Vagina (tissue), 2 donors: ENCODE results near the gene IL12B. TPM values are rescaled to one million over a fixed set of nuclear protein-coding genes. Genes with fewer than 3 reads are reported as not detected.
"Not testable (repeated sequence)": the region's sequence is repeated elsewhere in the genome, so short reads cannot be mapped to it uniquely, and the experiment has no call there.

Experiments used
- DNase-seq, 2 donors: peaks; one replicate each; pipeline ENCODE4 v3.0.0-alpha.2; 2017; ENCODE audit errors: extremely low spot score in 2 of 2
- H3K27ac ChIP-seq: fragments of 200-600 bp; sonication (generic); one replicate; pipeline ENCODE4 v1.5.1; 2019
- H3K27me3 ChIP-seq: fragments of 200-600 bp; sonication (generic); one replicate; pipeline ENCODE4 v1.5.1; 2019
- H3K36me3 ChIP-seq, 2 donors: fragments of 200-600 bp; sonication (generic); one replicate each; pipeline ENCODE4 v1.5.1; 2017 to 2019
- H3K4me1 ChIP-seq: fragments of 200-600 bp; sonication (generic); one replicate; pipeline ENCODE4 v1.5.1; 2019
- H3K4me3 ChIP-seq, 2 donors: fragments of 200-600 bp; sonication (generic); 1 replicate in 1 of 2; 2 replicates in 1 of 2; pipeline ENCODE4 v1.5.1; 2016 to 2019
- H3K9me3 ChIP-seq: fragments of 200-600 bp; sonication (generic); one replicate; pipeline ENCODE4 v1.5.1; 2019
- POLR2A ChIP-seq, 2 donors: fragments of 450-650 bp; IDR thresholded peaks; one replicate each; pipeline ENCODE4 v1.6.1; 2017; ENCODE audit warnings: antibody characterized with exemption in 2 of 2, mild to moderate bottlenecking in 2 of 2, moderate library complexity in 2 of 2
- POLR2AphosphoS5 ChIP-seq, 2 donors: sonication (generic); formaldehyde crosslinking; IDR thresholded peaks; one replicate each; pipeline ENCODE4 v1.9.0; 2017; ENCODE audit warnings: antibody characterized with exemption in 2 of 2, mild to moderate bottlenecking in 2 of 2, low read depth in 1 of 2; ENCODE audit not compliant: insufficient read depth in 1 of 2
- intact Hi-C: fragments of 100-400 bp; cut with DNase I; formaldehyde crosslinking; loops from one replicate; pipeline ENCODE4 v1.15.1; 2023
- small RNA-seq: library from RNA; depleted of rRNA; stranded (forward); fragments of <200 nt; gene quantifications from one replicate; pipeline ENCODE3, GENCODE V24; 2016
- total RNA-seq: library from RNA; depleted of rRNA; stranded (reverse); fragments of >200 nt; gene quantifications from one replicate; pipeline ENCODE4 v1.2.3, GENCODE V29; 2016
- TF ChIP-seq, protein P1 (sequence below), 3 experiments: fragments of 450-650 bp in 2 of 3; fragments of 200-600 bp in 1 of 3; sonication (generic) in 1 of 3; IDR thresholded peaks; one replicate each; pipeline ENCODE4 v1.5.1; 2017 to 2019; ENCODE audit warnings: antibody characterized with exemption in 3 of 3, mild to moderate bottlenecking in 2 of 3, moderate library complexity in 2 of 3

IL12B gene
- total RNA-seq, 1 donor from 2014 or later: not detected

DNA sequence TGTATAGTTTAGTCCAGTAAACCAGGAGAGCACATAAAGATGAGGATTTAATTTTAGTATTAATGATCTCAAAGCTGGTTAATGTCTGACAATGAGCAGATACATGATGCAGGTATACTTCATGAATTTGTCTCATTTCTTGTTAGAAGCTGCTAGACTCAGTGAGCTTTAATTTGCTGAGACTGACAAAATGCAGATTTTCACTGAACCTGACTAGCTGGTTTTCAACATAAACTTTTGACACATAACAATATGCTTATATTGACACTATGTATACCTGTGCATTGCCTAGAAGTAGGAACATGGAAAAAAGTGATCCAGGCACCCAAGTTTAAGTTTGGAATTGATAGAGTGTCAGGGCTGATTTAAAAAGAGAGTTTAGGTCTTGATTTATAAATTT is 56.4 kb downstream of the IL12B start:
- Histone ChIP-seq H3K9me3 (no peaks in the 10 kb centered on the region), H3K4me1 (no peaks in the 10 kb centered on the region), H3K27ac (no peak overlapping the region), H3K27me3 (no peaks in the 10 kb centered on the region), H3K4me3 (no peak overlapping the region), H3K36me3 (peaks cover 0 to 35% of the 10 kb centered on the region in 2 donors)
- intact Hi-C loops: no loop called here
- TF ChIP-seq, protein P1, sequence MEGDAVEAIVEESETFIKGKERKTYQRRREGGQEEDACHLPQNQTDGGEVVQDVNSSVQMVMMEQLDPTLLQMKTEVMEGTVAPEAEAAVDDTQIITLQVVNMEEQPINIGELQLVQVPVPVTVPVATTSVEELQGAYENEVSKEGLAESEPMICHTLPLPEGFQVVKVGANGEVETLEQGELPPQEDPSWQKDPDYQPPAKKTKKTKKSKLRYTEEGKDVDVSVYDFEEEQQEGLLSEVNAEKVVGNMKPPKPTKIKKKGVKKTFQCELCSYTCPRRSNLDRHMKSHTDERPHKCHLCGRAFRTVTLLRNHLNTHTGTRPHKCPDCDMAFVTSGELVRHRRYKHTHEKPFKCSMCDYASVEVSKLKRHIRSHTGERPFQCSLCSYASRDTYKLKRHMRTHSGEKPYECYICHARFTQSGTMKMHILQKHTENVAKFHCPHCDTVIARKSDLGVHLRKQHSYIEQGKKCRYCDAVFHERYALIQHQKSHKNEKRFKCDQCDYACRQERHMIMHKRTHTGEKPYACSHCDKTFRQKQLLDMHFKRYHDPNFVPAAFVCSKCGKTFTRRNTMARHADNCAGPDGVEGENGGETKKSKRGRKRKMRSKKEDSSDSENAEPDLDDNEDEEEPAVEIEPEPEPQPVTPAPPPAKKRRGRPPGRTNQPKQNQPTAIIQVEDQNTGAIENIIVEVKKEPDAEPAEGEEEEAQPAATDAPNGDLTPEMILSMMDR (IDR thresholded peaks at IDR 0.05): no peak
- TF ChIP-seq POLR2AphosphoS5 (IDR thresholded peaks at IDR 0.05; ENCODE audit: insufficient read depth in 1 of 2, low read depth in 1 of 2) (no peak), POLR2A (IDR thresholded peaks at IDR 0.05) (no peak)
- DNase-seq: no peak

DNA sequence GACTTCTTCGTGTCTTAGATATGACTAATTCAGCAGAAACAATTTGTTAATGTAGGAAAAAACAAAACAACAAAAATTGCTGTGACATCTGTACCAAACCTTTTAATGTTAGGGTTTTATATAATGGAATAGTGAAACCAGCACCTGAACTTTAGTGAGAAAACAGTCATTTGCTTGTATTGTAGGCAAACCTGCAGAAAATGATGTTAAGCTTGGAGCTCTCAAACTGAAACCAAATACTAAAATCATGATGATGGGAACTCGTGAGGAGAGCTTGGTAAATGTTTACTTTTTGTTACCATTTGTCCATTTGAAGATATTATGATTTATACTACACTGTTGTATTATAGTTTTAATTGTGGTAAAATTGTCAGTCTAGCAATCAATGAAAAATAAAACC is 60.6 kb downstream of the IL12B start:
- Histone ChIP-seq H3K27me3 (no peaks in the 10 kb centered on the region), H3K4me1 (peaks cover 6% of the 10 kb centered on the region), H3K9me3 (no peaks in the 10 kb centered on the region), H3K27ac (no peak overlapping the region), H3K4me3 (no peak overlapping the region), H3K36me3 (peaks cover 0 to 20% of the 10 kb centered on the region in 2 donors)
- no peak for DNase-seq
- TF ChIP-seq, protein P1 (IDR thresholded peaks at IDR 0.05): no peak
- no peak for TF ChIP-seq POLR2AphosphoS5 (IDR thresholded peaks at IDR 0.05; ENCODE audit: insufficient read depth in 1 of 2, low read depth in 1 of 2)
- no peak for TF ChIP-seq POLR2A (IDR thresholded peaks at IDR 0.05)
- intact Hi-C loops: no loop called here

DNA sequence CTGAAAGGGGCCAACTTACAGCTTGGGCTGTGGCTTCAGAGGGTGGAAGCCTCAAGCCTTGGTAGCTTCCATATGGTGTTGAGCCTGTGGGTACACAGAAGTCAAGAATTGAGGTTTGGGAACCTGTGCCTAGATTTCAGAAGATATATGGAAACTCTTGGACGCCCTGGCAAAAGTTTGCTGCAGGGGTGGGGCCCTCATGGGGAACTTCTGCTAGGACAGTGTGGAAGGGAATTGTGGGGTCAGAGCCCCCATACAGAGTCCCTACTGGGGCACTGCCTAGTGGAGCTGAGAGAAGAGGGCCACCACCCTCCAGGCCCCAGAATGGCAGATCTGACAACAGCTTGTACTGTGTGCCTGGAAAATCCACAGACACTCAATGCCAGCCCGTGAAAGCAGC is 63.5 kb downstream of the IL12B start:
- H3K9me3 ChIP-seq, DNase-seq, H3K27ac ChIP-seq, intact Hi-C loops, H3K4me3 ChIP-seq, H3K27me3 ChIP-seq: not testable (repeated sequence)
- peaks cover 28% of the 10 kb centered on the region for H3K4me1 ChIP-seq
- H3K36me3 ChIP-seq: peaks cover 0 to 13% of the 10 kb centered on the region in 2 donors

Small RNA genes lying within 50 kb of the gene (small RNA-seq; reads per million reads assigned to genes)
- gene RNU4ATAC2P: not detected

Other genes with a start within 250 kb of the IL12B start
- gene EBF1, start 230.6 kb downstream of the IL12B start, total RNA-seq: 36.6 TPM
- gene RNF145, start 120.9 kb downstream of the IL12B start, total RNA-seq: 67.8 TPM
- 15.0 TPM for gene UBLCP1, start 67.2 kb downstream of the IL12B start, total RNA-seq